Endothelial cell of umbilical vein (primary cell): Measurements from ENCODE around the gene KIAA0825. TPM values are rescaled to one million over a fixed set of nuclear protein-coding genes. Genes with fewer than 3 reads are reported as not detected.

Experiments used
- BruUV-seq: library from RNA; stranded (reverse); fragments of 400-500 nt; replicated peaks from 2 replicates; lab custom pipeline; 2021; lab: Mats Ljungman, UMichigan
- CTCF ChIA-PET: fragments of 300-600, 350-600 bp; sonication (Branson Sonifier 250); formaldehyde crosslinking; loops from one replicate; lab custom pipeline; 2021; ENCODE audit warnings: antibody characterized with exemption, inconsistent platforms; lab: Charles Lee
- POLR2A ChIA-PET: fragments of 300-600, 350-600 bp; sonication (Branson Sonifier 250); formaldehyde crosslinking; loops from one replicate; lab custom pipeline; 2021; ENCODE audit warnings: antibody characterized with exemption, inconsistent platforms; lab: Charles Lee
- DNase-seq: peaks from one replicate; pipeline ENCODE4 v3.0.0-alpha.2; 2011; ENCODE audit warnings: low read depth, low spot score
- FAIRE-seq: peaks from 2 replicates; lab custom pipeline; 2011; peaks lifted over from hg19 to GRCh38; lab: Jason Lieb, UNC
- H2AFZ ChIP-seq: 2 replicates; pipeline ENCODE4 v1.6.0; 2012; ENCODE audit warnings: low read depth, low read length, control low read depth, inconsistent platforms
- H3K27ac ChIP-seq: 2 replicates; pipeline ENCODE4 v1.5.1; 2011; ENCODE audit warnings: low read depth, mild to moderate bottlenecking, control low read depth, low read length, moderate library complexity; ENCODE audit not compliant: insufficient read depth
- H3K27me3 ChIP-seq, 2 experiments: 2 replicates each; pipeline versions ENCODE4 v1.6.0 to v1.6.1; 2011; ENCODE audit warnings: low read length in 2 of 2, mixed read lengths in 1 of 2; ENCODE audit not compliant: control insufficient read depth in 2 of 2, insufficient read depth in 2 of 2
- H3K36me3 ChIP-seq, 2 experiments: 2 replicates in 1 of 2; 3 replicates in 1 of 2; pipeline ENCODE4 v1.5.1; 2011; ENCODE audit warnings: low read length in 2 of 2, mild to moderate bottlenecking in 1 of 2, moderate library complexity in 1 of 2; ENCODE audit not compliant: control insufficient read depth in 2 of 2, insufficient read depth in 2 of 2; ENCODE audit errors: extremely low read depth in 1 of 2
- H3K4me1 ChIP-seq: 3 replicates; pipeline ENCODE4 v1.5.1; 2011; ENCODE audit warnings: mild to moderate bottlenecking, low read length; ENCODE audit not compliant: control insufficient read depth, insufficient read depth; ENCODE audit errors: extremely low read depth
- H3K4me2 ChIP-seq: 2 replicates; pipeline ENCODE4 v1.6.1; 2011; ENCODE audit warnings: low read length, control low read depth, mixed read lengths; ENCODE audit not compliant: insufficient read depth
- H3K4me3 ChIP-seq, 3 experiments: fragments of 200-600 bp in 1 of 3; sonication (generic), shearing (Covaris generic) in 1 of 3; replicated peaks in 1 of 3; 2 replicates each; pipeline ENCODE4 v1.5.1; 2011 to 2016; ENCODE audit warnings: control low read depth in 3 of 3, low read length in 3 of 3, mild to moderate bottlenecking in 2 of 3, inconsistent platforms in 1 of 3, low read depth in 1 of 3, moderate library complexity in 1 of 3; ENCODE audit not compliant: insufficient read depth in 1 of 3
- H3K79me2 ChIP-seq: 2 replicates; pipeline ENCODE4 v1.6.0; 2012; ENCODE audit warnings: low read length, inconsistent platforms; ENCODE audit not compliant: control insufficient read depth, insufficient read depth
- H3K9ac ChIP-seq: replicated peaks from 2 replicates; pipeline ENCODE3; 2011; ENCODE audit warnings: low read length, control low read depth; ENCODE audit not compliant: insufficient read depth; ENCODE audit errors: extremely low read depth
- H3K9me1 ChIP-seq: replicated peaks from 3 replicates; pipeline ENCODE4 v1.6.0; 2011; ENCODE audit warnings: mild to moderate bottlenecking, low read length; ENCODE audit not compliant: control insufficient read depth, insufficient read depth; ENCODE audit errors: extremely low read depth
- H3K9me3 ChIP-seq: replicated peaks from 2 replicates; pipeline ENCODE4 v1.5.1; 2012; ENCODE audit warnings: low read length, inconsistent platforms; ENCODE audit not compliant: control insufficient read depth, insufficient read depth
- H4K20me1 ChIP-seq: replicated peaks from 2 replicates; pipeline ENCODE3; 2011; ENCODE audit warnings: mild to moderate bottlenecking, low read length; ENCODE audit not compliant: control insufficient read depth, insufficient read depth; ENCODE audit errors: extremely low read depth
- CTCF ChIP-seq, 2 donors: IDR thresholded peaks; 1 replicate in 1 of 2; 2 replicates in 1 of 2; pipeline ENCODE4 v1.5.1; 2011; ENCODE audit warnings: low read length in 2 of 2, mild to moderate bottlenecking in 2 of 2, moderate library complexity in 2 of 2, control low read depth in 1 of 2, inconsistent platforms in 1 of 2, low read depth in 1 of 2; ENCODE audit not compliant: insufficient read depth in 1 of 2; ENCODE audit errors: extremely low read depth in 1 of 2
- EZH2 ChIP-seq: IDR thresholded peaks from 2 replicates; pipeline ENCODE4 v1.6.1; 2012; ENCODE audit warnings: borderline replicate concordance, low read depth, mild to moderate bottlenecking, moderate library complexity, low read length, inconsistent platforms; ENCODE audit not compliant: severe bottlenecking
- FOS ChIP-seq: IDR thresholded peaks from 2 replicates; pipeline ENCODE4 v1.6.1; 2011; ENCODE audit warnings: mild to moderate bottlenecking, low read length, moderate library complexity, borderline replicate concordance; ENCODE audit not compliant: insufficient read depth
- GATA2 ChIP-seq: IDR thresholded peaks from 2 replicates; pipeline ENCODE4 v1.7.0; 2011; ENCODE audit warnings: low read depth, mild to moderate bottlenecking, moderate library complexity, mixed read lengths, low read length; ENCODE audit not compliant: insufficient read length, insufficient read depth
- JUN ChIP-seq: IDR thresholded peaks from 2 replicates; pipeline ENCODE4 v1.6.1; 2011; ENCODE audit warnings: borderline replicate concordance, low read depth; ENCODE audit not compliant: insufficient read length, insufficient read depth
- MAX ChIP-seq: IDR thresholded peaks from 2 replicates; pipeline ENCODE4 v1.6.1; 2011; ENCODE audit not compliant: insufficient read depth, insufficient read length
- MYC ChIP-seq: IDR thresholded peaks from one replicate; pipeline ENCODE4 v1.6.1; 2011; ENCODE audit warnings: mild to moderate bottlenecking, low read depth, low read length
- POLR2A ChIP-seq: IDR thresholded peaks from 2 replicates; pipeline ENCODE4 v1.6.1; 2012; ENCODE audit warnings: low read depth, mild to moderate bottlenecking, control low read depth, low read length
- POLR2AphosphoS5 ChIP-seq: IDR thresholded peaks from 2 replicates; pipeline ENCODE4 v1.6.1; 2012; ENCODE audit warnings: low read depth, mild to moderate bottlenecking, control low read depth, low read length, moderate library complexity; ENCODE audit not compliant: insufficient read depth
- dilution Hi-C: fragments of 300-500 bp; cut with MboI; formaldehyde crosslinking; loops from one replicate; pipeline ENCODE4 v1.15.0; 2019; ENCODE audit warnings: low sequenced_read_pairs; ENCODE audit not compliant: extremely low pct_ligation_motif_present
- intact Hi-C: fragments of 100-400 bp; cut with micrococcal nuclease; formaldehyde crosslinking; loops from one replicate; pipeline ENCODE4 v1.10.0; 2022
- polyA plus RNA-seq, 4 experiments: library from polyadenylated mRNA; depleted of rRNA in 3 of 4; stranded (reverse) in 3 of 4; unstranded in 1 of 4; fragments of >200 nt; gene quantifications; 2 replicates each; pipeline versions ENCODE4 v1.2.1 to v1.2.3, GENCODE V29; 2011 to 2012; ENCODE audit warnings: missing spikeins in 1 of 4
- total RNA-seq: library from RNA; stranded (reverse); gene quantifications from 2 replicates; pipeline ENCODE4 v1.2.3, GENCODE V29; 2021

The KIAA0825 gene
- total and polyA plus RNA-seq, 2 donors (not counting 3 experiments of a cell fraction or from before 2014, with no cell fraction given): 0.15 to 1.1 TPM

DNA sequence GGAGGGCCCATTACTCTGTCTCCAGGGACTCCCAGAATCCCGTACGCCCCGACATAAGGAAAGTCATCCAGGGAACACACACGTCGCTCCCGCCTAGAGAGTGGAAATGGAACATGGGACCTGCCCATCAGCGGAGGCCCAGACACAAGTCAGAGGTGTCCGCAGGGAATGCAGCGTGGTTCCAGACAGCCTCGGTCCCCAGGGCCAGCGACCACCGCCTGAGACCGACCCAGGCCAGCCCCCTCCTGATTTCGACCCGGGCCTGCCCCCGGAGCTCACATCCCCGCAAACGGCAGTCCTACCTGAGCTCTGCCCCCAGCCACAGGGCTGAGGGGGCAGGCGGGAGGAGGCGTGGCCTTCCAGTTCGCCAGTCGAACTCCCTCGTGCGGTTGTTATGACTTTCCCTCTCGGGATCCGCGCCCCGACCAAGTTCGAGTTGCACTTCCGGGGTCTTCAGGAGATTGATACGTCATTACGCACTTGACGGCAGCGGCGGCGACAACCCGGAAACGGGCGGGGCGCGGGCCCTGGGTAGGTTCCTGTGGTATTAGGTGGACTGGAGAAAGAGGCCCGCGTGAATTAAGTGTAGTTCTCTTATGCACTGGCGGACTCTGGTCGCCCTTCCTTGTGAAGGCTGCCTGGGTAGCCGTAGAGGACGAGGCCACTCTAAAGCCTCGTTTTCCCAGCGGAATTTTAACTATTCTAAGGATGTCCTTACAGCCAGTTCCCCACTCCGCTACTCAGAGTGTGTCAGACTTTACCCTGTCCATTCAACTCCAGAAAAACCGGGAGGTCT is 507.0 kb downstream of the KIAA0825 start:
- ChIA-PET POLR2A (no interaction called here), CTCF (no interaction called here)
- Histone ChIP-seq H3K27me3 (peaks cover 3 to 4% of the 10 kb centered on the region in 2 experiments), H3K4me2 (peak overlapping the region; percentile 93), H3K27ac (peak overlapping the region; percentile 76), H3K36me3 (no peaks in the 10 kb centered on the region), H3K9me1 (no peaks in the 10 kb centered on the region), H2AFZ (peak overlapping the region; percentile 95), H3K4me3 (peak overlapping the region; percentile 18 to 81 (median 61)), H3K4me1 (peaks cover 5% of the 10 kb centered on the region), H3K9me3 (no peaks in the 10 kb centered on the region), H3K9ac (peak overlapping the region; percentile 80), H3K79me2 (peaks cover 14% of the 10 kb centered on the region), H4K20me1 (no peaks in the 10 kb centered on the region)
- no peak for TF ChIP-seq EZH2
- no peak for TF ChIP-seq CTCF (IDR thresholded peaks at IDR 0.05; ENCODE audit: extremely low read depth in 1 of 2, insufficient read depth in 1 of 2, low read depth in 1 of 2, low read length in 2 of 2)
- TF ChIP-seq POLR2AphosphoS5: peak; percentile 69
- no peak for TF ChIP-seq FOS
- no peak for TF ChIP-seq MYC
- TF ChIP-seq MAX: peak; percentile 21
- TF ChIP-seq GATA2: no peak
- TF ChIP-seq POLR2A: peak; percentile 76
- no peak for TF ChIP-seq JUN
- DNase-seq: peak; percentile 93
- FAIRE-seq: peak; percentile 76
- BruUV-seq: TSS peak; percentile 92
- dilution Hi-C loops (no loop called here), intact Hi-C loops (loop anchor here (2.0 to 5.0 kb wide), 2 partner anchors 581 to 625 kb away; no protein-coding TSS in a partner anchor)
